Hepatocyte (in vitro differentiated cells): ENCODE results near the gene ACOXL.

Experiments
- CTCF ChIP-seq: fragments of 200-600 bp; sonication (generic); IDR thresholded peaks from 2 replicates; pipeline ENCODE4 v1.5.1; 2016; ENCODE audit warnings: antibody characterized with exemption, mild to moderate bottlenecking; ENCODE audit not compliant: poor library complexity
- EZH2 ChIP-seq: fragments of 200-600 bp; sonication (generic); IDR thresholded peaks from 2 replicates; pipeline ENCODE4 v1.6.1; 2016; ENCODE audit warnings: antibody characterized with exemption, mild to moderate bottlenecking, borderline replicate concordance
- EZH2phosphoT487 ChIP-seq: fragments of 200-600 bp; sonication (generic); IDR thresholded peaks from one replicate; pipeline ENCODE4 v1.6.1; 2018; ENCODE audit warnings: antibody characterized with exemption, mild to moderate bottlenecking, low read depth, moderate library complexity; ENCODE audit not compliant: unreplicated experiment, severe bottlenecking

- TF ChIP-seq CTCF (no peak), EZH2 (no peak), EZH2phosphoT487 (no peak)
Observed at GRCh38 chr2:110714452-110715224, 17.7 kb upstream of the ACOXL start.
